GM18498 (cell line): ENCODE measurements around the gene DNAJC3.
"Not testable (repeated sequence)": the region's sequence is repeated elsewhere in the genome, so short reads cannot be mapped to it uniquely, and the experiment has no call there.

ENCODE experiments used
- ATAC-seq: cut with Tn5 transposase; IDR thresholded peaks from one replicate; pipeline ENCODE4 v1.9.1; 2021; ENCODE audit warnings: mild to moderate bottlenecking, moderate library complexity; ENCODE audit not compliant: unreplicated experiment

DNAJC3 gene

GRCh38 chr13:95763601-95764000, 86.7 kb downstream of the DNAJC3 start:
- no peak for ATAC-seq

- no peak for ATAC-seq
Measured at GRCh38 chr13:95771905-95772304, 95.0 kb downstream of the DNAJC3 start.

- ATAC-seq, result no peak
Measured at GRCh38 chr13:95779522-95779921, 102.6 kb downstream of the DNAJC3 start.

- ATAC-seq, result no peak
Measured at GRCh38 chr13:95781016-95781415, 104.1 kb downstream of the DNAJC3 start.

- ATAC-seq, result not testable (repeated sequence)
Measured at GRCh38 chr13:95781940-95782339, 105.0 kb downstream of the DNAJC3 start.

GRCh38 chr13:95783747-95784146, 106.8 kb downstream of the DNAJC3 start:
- no peak for ATAC-seq

GRCh38 chr13:95784161-95784899, 107.4 kb downstream of the DNAJC3 start:
- ATAC-seq, result no peak

GRCh38 chr13:95784900-95785290, 108.0 kb downstream of the DNAJC3 start:
- ATAC-seq, result no peak

- no peak for ATAC-seq
Measured at GRCh38 chr13:95787356-95788099, 110.6 kb downstream of the DNAJC3 start.

- no peak for ATAC-seq
Measured at GRCh38 chr13:95788100-95788463, 111.1 kb downstream of the DNAJC3 start.

- not testable (repeated sequence) for ATAC-seq
Measured at GRCh38 chr13:95789315-95789714, 112.4 kb downstream of the DNAJC3 start.

- ATAC-seq, result no peak
Measured at GRCh38 chr13:95791084-95791722, 114.3 kb downstream of the DNAJC3 start.

- no peak for ATAC-seq
Measured at GRCh38 chr13:95793018-95793555, 116.1 kb downstream of the DNAJC3 start.

GRCh38 chr13:95793781-95794180, 116.8 kb downstream of the DNAJC3 start:
- no peak for ATAC-seq

GRCh38 chr13:95797016-95797415, 120.1 kb downstream of the DNAJC3 start:
- ATAC-seq, result no peak

GRCh38 chr13:95800436-95800835, 123.5 kb downstream of the DNAJC3 start:
- ATAC-seq, result no peak

GRCh38 chr13:95801825-95802224, 124.9 kb downstream of the DNAJC3 start:
- no peak for ATAC-seq

GRCh38 chr13:95805921-95806320, 129.0 kb downstream of the DNAJC3 start:
- no peak for ATAC-seq

- ATAC-seq, result no peak
Measured at GRCh38 chr13:95809429-95809828, 132.5 kb downstream of the DNAJC3 start.

GRCh38 chr13:95813139-95813538, 136.2 kb downstream of the DNAJC3 start:
- ATAC-seq, result no peak

GRCh38 chr13:95814495-95814894, 137.6 kb downstream of the DNAJC3 start:
- no peak for ATAC-seq

- ATAC-seq, result no peak
Measured at GRCh38 chr13:95822303-95822702, 145.4 kb downstream of the DNAJC3 start.
